GM19463 (cell line): ENCODE measurements around the gene FCN3.

Source experiments
- ATAC-seq: cut with Tn5 transposase; IDR thresholded peaks from one replicate; pipeline ENCODE4 v1.9.1; 2021; ENCODE audit warnings: mild to moderate bottlenecking, moderate library complexity; ENCODE audit not compliant: unreplicated experiment

The FCN3 gene

DNA sequence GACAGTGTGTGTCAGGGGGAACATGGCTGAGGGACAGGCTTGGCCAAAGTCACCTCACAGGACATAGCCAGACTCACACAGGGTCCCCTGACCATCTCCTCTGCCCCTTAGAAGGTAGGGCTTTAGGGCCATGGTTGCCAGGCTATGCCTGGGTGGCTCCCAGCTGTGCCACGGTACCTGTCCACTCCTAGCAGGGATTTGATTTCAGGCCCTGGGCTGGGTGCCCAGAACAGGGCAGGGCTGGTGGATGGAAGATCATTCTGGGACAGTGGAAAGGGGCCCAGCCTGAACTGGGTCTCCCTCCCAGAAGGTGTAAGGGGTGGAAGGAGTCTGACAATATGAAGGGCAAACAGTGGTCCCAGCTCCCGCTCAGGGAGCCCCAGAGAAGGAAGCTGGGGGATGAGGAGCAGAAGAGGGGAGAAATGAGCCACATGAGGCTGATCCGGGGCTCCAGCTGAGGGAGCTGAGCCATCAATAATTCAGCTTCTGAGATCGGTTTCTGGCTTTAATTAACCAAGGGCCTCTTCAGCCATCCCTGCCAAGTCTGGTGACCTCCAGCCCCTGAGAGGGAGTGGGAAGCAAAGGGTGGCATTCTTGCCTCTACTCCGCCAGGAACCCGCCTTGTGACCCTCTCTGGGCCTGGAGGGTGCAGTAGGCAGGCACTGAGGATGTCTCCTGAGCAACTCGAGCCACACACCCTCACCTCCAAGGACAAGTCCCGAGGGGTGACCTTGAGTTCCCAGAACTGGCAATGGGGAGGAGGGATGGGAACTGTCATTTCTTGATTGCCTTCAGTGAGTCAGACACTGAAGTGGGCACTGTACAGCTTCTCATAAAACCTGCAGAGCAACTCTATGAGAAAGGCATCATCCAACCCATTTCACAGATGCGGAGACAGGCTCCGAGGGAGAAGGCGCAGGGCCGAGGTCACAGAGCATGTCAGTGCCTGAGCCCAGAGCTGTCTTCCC, 6.4 kb upstream of the FCN3 start:
- ATAC-seq, result no peak

DNA sequence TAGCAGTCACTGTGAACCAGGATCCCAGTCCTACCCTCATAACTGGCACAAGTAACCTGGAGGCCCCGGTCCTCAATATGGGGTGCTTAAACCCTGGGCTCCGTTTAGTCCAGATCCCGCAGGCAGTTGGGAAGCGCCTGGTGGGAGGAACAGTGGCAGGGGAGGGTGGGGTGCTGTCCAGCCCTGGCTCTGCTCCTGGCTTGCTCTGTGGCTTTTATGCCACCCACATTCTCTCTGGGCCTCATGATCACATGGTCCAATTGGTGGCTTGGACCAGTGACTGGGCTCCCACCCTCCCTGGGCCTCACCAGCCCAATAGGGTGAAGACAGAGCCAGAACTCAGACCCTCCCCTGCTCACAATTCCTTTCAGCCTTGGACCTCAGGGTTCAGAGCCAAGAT, 5.6 kb upstream of the FCN3 start:
- no peak for ATAC-seq

DNA sequence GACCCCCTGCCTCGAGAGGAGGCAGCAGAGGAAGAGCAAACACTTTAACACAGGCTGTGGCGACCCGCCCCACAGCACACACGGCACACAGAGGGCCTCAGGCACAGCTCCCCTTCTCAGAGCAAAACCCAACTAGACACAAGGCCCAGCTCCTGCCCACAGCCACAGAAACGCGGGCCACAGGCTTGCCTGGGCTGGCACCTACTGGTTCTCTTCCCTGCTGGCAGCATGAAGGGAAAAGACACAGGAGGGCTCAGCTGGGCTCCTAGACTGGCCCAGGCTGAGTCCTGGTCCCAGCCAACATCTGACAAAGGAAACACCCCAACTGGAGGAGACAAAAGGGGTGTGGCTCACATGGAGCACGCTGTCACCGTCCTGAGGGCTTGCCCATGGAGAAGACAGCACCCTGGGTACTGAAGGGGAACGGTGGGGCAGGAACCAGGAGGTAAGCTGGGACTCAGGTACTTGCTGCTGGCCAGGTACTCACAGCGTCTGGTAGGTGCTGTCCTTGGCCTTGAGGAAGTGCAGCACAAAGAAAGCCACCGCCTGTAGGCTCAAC, 5.0 kb upstream of the FCN3 start:
- ATAC-seq, result no peak

DNA sequence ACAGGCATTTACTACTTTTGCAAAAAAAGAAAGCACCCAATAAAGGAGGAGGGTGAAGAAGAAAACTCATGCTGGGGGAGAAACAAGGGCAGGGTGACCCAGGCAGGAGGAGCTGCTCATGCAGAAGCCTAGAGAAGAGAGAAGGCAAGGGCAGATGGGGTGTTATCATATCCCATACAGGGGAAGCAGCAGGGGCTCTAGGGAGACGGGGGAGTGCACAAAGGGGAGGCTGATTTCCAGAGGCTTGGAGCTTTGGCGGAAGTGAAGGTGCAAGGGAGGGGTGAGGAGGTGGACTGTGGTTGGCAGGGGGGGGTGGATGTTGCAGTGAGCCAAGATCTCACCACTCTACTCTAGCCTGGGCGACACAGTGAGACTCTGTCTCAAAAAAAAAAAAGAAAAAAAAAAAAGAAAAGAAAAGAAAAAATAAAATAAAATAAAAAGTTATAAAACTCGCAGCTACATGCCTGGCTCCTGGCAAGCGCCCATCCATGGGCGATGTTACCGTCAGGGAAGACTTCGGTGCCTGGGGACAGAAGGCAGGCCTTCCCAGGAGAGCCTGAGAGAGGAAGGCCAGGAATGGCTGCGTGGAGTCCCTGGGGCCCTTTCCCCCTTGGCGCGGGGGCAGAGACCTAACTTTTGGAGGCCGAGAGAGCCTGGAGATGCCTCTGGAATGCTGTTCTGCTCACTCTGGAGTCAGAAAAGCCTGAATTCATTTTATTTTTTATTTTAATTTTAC, 3.3 kb upstream of the FCN3 start:
- no peak for ATAC-seq

DNA sequence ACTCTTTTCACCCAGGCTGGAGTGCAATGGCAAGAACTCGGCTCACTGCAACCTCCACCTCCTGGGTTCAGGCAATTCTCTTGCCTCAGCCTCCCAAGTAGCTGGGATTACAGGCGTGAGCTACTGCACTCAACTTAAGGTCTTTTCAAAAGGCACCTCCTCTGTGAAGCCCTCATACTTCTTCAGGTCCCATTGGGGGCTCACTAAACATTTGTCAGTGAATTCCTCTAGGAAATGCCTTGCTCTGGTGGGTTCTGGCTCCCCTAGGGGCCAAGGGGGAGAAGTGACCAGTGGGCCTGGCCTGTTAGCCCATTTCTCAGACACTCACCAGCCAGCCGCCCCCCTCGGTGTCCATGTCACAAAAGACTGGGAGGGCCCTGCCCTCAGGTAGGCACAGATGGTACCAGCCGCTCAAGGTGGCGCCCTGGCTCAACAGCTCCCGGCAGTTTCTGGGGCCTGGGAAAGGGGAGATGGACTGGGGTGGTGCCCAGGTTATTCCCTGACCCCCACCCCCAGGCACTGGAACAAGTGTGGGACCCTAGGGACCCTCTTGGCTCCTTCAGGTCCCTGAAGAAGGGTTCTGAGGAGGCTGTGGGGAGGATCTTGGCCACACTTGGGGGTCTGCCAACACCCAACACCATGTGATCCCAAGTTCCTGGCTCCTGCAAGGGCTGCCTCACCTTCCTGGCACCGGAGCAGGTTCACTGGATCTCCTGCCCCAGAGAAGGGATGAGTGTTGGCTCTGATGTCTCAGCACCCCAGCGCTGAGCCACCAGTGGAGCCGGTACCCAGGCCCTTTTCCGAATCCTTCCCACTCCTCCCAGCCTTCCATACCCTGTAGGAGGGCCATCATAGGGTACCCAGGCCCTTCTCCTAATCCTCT, 1.6 kb downstream of the FCN3 start:
- ATAC-seq, result no peak

DNA sequence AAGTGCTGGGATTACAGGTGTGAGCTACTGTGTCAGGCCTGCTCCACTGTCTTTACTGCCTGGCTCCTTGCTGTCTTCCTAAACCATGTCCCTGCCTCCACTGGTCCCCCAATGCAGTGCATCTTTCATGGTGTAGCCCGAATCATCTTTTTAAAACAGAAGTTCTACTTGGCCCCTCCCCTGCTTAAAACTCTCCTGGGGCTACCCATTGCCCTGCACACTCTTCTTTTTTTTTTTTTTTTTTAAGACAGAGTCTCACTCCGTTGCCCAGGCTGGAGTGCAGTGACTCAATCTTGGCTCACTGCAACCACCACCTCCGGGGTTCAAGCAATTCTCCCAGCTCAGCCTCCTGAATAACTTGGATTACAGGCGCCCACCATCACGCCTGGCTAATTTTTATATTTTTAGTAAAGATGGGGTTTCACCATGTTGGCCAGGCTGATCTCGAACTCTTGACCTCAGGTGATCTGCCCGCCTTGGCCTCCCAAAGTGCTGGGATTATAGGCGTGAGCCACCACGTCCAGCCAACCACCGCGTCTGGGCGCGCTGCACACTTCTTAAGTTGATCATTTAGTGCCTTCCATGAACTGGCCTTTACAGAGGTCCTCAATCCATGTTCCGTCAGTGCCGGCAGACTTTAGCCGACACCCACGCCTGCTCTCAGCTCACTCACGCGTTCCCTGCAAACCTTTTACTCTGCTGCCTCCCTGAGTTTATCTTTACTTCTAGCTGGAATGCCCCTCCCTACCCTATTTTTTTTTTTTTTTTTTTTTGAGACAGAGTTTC, 2.4 kb downstream of the FCN3 start:
- no peak for ATAC-seq

DNA sequence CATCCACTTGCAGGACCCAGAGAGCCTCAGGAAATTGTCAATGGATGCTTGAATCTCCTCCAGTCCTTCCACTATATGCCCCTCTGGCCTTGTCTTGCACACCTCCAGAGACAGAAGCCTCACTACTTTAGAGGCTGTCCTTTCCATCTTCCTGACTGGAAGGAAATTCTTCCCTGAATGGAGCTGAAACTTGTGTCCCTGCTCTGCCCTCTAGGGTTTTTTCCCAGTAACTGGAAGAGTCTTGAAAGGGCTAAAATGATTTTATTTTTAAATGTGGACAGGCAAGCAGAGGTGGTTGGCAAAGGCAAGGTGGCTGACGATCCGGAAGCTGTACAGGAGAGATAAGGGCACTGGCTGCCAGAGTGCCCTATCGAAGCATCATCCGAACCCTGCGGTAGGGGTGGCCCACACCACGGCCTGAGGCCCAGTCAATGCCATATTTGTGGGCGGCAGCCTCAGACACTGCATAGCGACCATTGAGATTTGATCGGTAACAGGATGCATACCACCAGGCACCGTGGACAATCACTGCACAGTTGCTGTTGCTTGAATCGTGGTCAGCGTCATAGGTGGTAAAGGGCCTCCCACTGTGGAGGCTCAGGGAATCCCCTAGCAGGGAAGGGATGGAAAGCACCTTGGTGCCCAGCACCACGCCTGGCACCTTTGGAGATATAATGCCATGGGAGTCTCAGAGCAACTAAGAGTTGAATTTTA, 5.6 kb downstream of the FCN3 start:
- ATAC-seq, result no peak

DNA sequence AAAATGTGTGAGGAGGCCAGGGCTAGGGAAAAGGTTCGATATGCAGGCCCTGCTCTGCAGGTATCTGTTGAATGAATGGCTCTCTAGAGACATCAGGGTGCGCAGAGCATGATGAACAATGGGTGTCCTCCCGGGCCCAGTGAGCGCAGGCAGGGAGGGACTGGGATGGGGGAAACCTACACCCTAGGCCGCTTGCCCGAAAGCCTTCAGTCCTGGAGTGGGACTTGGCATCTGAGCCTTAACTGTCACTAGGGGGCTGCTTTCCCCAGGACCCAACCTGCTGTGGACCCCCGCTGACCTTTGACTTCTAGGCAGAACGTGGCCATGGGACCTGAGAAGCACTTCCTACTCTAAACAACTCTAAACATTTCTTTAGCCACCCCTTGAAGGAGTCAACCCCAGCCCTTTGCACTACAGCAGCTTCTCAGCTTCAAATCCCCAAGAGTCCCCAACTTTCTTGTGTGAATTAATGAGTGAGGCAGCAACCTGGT, 7.4 kb downstream of the FCN3 start:
- ATAC-seq, result no peak

DNA sequence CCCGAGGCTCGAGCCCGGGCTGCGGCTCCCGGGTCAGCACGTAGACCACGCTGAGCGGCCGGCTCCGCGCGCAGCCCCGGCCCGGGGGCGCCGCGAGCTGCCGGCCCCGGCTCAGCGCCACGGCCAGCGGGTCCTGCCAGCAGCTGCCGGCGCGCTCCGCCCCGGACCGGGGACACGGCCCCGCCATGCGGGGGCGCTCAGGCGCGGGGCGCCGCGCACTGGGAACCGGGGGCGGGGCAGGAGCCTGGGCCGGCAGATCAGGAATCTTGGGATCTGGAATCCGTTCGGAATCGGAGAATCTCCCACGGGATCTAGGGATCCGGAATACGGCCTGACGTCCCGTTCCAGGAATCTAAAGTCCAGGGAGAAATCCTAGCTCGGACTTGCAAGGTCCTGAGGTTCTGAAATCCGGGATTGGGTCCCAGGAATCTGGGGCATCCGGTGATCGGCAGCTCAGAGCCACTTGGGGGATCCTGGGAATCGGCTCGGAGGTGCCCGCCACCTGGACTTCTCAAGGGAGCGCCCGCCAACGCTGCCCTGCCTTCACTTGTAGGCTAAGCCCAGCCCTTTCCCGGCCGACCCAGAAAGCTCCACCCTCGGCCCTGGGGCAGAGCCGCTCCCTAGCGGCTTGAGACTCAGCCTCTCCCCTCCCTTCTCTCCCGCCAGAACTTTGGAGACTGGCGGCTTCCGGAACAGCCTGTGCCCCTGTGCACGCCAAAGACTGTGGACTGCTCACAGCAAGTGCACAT, 8.0 kb downstream of the FCN3 start, which contains the start of gene MAP3K6:
TSS of gene MAP3K6 (minus strand) at position 551 of the 749 bp plus-strand sequence. CDS start at position 187, 364 bp downstream.
- ATAC-seq, result no peak

DNA sequence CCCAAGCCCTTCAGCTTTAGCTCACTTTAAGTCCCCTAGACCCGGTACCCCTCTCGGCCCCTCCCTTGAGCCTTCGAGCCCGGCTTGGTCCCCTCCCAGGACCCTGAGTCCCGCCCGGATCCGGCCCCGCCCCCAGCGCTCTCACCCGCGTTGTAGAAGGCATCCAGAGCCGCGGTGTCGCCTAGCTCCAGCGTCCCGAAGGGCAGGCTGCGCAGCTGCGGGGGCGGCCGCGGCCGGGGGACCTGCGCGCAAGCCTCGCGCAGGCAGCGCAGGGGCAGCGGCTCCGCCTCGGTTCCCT, 8.6 kb downstream of the FCN3 start:
- ATAC-seq, result no peak

DNA sequence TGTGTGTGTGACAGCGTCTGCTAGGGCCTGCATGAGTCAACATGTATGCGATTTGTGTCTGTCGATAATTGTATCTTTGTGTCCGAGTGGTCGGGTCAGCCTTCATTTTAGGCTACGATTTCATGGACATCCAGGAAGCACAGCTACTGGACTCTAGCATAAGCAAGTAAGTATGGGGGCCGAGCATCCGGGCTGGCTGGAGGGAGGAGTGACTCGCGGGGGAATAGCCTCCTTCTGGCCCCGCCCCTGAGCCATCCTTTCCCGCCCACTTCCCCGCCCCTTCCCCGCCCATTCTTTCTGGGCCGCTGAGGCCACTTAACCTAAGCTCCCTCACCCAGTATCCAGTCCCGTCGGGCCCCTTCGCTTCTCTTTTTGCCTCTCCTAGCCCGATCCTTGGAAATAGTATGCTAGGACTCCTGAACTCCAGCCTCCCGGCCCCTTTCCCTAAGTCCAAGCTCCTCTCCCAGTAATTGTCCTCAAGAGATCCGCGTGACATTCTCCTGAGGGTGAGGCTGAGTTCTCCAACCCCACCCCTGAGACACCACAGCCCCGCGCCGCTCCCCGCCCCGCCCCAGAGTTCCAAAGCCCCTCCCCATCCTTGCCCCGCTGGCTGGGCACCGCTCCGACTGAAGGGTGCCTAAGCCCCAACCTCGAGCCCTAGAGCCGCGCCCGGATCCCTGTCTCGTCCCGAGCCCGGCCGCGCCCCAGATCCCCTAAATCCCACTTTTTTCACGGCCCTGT, 9.1 kb downstream of the FCN3 start:
- no peak for ATAC-seq

DNA sequence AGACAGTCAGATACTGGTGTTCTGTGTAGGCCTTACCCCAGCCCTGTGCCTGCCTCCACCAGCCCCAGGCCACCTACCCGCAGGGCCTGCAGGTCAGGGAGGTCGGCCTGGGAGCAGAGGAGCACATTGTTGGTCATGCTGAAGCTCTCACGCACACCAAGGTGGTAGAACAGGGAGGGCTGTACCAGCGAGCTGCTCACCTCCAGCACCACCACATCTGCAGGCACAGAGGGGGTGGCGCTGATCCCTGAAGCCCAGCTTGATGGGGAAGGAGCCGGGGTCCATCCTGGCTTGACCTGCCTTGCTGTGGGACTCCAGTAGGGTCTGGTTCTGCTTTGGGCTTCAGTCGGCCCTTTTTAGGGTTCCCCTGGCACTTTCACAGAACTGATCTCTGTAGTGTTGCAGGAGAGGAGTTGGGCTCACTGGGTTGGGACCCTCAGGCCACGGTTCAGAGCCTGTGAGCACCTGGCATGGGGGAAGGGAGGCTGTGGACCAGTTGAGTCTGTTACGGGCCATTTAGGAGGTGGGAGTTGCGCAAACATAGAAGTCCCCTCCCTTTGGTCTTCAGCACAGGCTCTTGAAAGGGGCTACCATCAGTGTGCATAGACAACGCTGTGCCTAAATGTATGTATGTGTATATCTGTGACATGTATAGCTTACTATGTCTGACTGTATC, 9.8 kb downstream of the FCN3 start:
- ATAC-seq, result no peak

DNA sequence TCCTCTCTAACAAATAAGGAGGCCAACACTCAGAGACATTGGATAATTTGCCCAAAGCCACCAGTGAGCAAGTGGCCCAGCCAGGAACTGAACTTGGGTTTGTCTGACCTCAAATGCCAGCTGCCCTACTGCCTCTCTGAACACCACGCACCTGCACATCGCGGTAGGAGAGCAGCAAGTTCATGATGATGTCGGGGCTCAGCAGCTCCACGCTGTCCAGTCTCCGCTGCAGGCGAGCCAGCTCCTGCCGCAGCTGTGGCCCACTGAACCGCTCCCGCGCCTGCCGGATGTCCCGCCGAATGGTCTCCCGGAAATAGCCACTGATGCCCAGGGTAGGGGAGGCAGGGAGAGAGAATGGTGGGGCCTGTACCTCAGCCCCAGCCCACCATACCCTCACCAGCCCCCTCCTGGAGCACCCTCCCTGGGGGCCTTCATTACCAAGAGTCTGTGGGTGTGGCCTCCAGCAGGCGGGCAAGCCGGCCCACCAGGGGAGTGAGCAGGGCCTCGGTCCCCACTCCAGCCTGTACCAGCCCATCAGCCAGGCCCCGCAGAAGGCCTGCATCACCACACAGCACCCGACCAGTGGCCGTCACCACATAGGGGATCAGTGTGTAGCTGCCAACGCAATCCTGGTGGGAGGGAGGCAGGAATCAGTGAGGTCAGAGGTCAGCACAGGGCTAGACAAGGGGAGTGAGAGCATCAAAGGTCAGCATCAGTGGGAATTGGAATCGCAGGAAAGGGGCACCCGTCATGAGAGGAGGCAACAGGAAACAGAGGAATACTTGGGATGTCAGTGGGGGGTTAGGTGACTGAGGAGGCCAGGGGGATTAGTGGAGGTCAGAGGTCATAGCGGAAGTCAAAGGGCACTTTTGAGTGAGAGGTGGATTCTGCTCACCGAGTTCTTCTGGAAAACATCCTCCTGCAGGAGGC, 10.6 kb downstream of the FCN3 start:
- ATAC-seq, result no peak

DNA sequence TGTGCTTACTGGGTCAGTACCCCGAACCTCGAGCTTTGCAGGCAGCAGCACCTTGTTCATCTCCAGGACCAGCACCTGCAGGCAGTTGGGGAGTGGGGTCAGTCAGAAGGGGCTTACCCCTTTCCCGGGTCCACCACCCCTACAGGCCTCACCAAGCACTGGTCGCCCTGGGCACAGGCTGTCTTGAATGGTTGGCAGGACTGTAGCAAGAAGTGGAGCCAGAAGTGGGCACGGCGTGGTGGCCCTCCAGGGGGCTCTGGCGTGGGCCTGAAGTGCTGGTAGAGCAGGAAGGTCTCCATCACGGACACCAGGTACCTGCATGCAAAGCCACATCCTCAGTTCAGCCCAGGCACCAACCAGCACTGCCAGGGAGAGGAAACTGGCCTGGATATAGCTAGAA, 13.1 kb downstream of the FCN3 start:
- no peak for ATAC-seq

DNA sequence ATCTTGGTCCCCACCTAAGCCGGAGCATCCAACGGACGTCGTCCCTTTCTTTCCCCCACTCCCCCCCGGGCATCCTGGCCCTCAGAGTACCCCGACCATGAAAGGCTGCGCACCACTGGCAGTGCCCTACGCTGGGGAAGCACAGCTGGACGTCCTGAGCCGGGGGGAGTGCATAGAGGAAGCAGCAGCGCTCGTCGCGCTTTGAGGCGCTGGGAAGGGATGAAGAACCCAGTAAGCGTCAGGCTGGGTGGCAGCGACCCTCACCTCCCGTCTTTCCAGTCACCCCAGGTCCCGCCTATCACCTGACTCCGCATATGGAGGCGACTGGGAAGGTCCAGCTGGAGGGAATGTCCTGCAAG, 13.6 kb downstream of the FCN3 start:
- ATAC-seq, result no peak
